ENCODE measurements around the gene SCNN1G.

Gene SCNN1G

GRCh38 chr16:23255000-23255399 is 72.5 kb downstream of the SCNN1G start:
- DNase-seq, result no peak

DNA sequence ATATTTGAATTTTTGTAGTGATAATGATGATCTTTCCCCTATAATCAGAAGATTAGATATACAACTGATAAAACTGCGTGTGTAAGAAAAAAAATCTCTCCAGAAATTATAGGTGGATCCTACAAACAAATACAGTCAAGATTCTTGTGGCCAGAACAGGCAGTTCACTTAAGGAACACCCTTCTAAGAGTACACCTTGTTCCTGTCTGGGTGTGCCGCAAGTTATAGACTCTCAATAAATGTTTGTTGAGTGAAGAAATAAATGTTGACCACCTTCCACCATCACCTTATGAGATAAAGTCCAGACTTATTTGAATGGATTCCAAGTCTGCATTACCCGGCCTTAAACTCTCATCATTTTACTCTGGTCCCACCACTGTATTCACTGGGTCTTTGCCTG is 73.9 kb downstream of the SCNN1G start:
- no peak for DNase-seq

GRCh38 chr16:23257682-23258081 is 75.1 kb downstream of the SCNN1G start:
- DNase-seq, result no peak

- DNase-seq, result no peak
Observed at GRCh38 chr16:23258919-23259237, 76.3 kb downstream of the SCNN1G start.

Data from OCI-M1 (cell line).